Measurements from ENCODE around the gene NOXA1.

Gene NOXA1

GRCh38 chr9:137436761-137437600 lies 13.8 kb downstream of the NOXA1 start:
- Histone ChIP-seq H3K4me3 (ENCODE audit: low read depth, low read length) (no peak overlapping the region), H3K4me1 (ENCODE audit: control insufficient read depth, insufficient read depth, low read length, unreplicated experiment) (peaks cover 7% of the 10 kb centered on the region), H3K27me3 (ENCODE audit: insufficient read depth, low read length) (no peaks in the 10 kb centered on the region), H3K27ac (ENCODE audit: low read depth, low read length) (no peak overlapping the region), H3K36me3 (ENCODE audit: insufficient read depth, low read length) (no peaks in the 10 kb centered on the region), H2AFZ (ENCODE audit: low read length, unreplicated experiment) (no peak overlapping the region), H3K79me2 (ENCODE audit: control insufficient read depth, insufficient read depth, low read length, unreplicated experiment) (no peaks in the 10 kb centered on the region)

GRCh38 chr9:137437691-137438590 lies 14.7 kb downstream of the NOXA1 start:
- H3K4me1 ChIP-seq (ENCODE audit: control insufficient read depth, insufficient read depth, low read length, unreplicated experiment): peaks cover 7% of the 10 kb centered on the region
- no peaks in the 10 kb centered on the region for H3K79me2 ChIP-seq (ENCODE audit: control insufficient read depth, insufficient read depth, low read length, unreplicated experiment)
- no peaks in the 10 kb centered on the region for H3K36me3 ChIP-seq (ENCODE audit: insufficient read depth, low read length)
- H3K27ac ChIP-seq (ENCODE audit: low read depth, low read length): no peak overlapping the region
- H3K27me3 ChIP-seq (ENCODE audit: insufficient read depth, low read length): no peaks in the 10 kb centered on the region
- no peak overlapping the region for H2AFZ ChIP-seq (ENCODE audit: low read length, unreplicated experiment)
- H3K4me3 ChIP-seq (ENCODE audit: low read depth, low read length): no peak overlapping the region

- no peak overlapping the region for H3K4me3 ChIP-seq (ENCODE audit: low read depth, low read length)
- H3K27ac ChIP-seq (ENCODE audit: low read depth, low read length): no peak overlapping the region
- H3K27me3 ChIP-seq (ENCODE audit: insufficient read depth, low read length): no peaks in the 10 kb centered on the region
- no peaks in the 10 kb centered on the region for H3K79me2 ChIP-seq (ENCODE audit: control insufficient read depth, insufficient read depth, low read length, unreplicated experiment)
- no peaks in the 10 kb centered on the region for H3K36me3 ChIP-seq (ENCODE audit: insufficient read depth, low read length)
- H3K4me1 ChIP-seq (ENCODE audit: control insufficient read depth, insufficient read depth, low read length, unreplicated experiment): peaks cover 7% of the 10 kb centered on the region
- H2AFZ ChIP-seq (ENCODE audit: low read length, unreplicated experiment): no peak overlapping the region
Observed at GRCh38 chr9:137438591-137439157, 15.5 kb downstream of the NOXA1 start.

- Histone ChIP-seq H3K4me1 (ENCODE audit: control insufficient read depth, insufficient read depth, low read length, unreplicated experiment) (peaks cover 7% of the 10 kb centered on the region), H3K4me3 (ENCODE audit: low read depth, low read length) (no peak overlapping the region), H3K36me3 (ENCODE audit: insufficient read depth, low read length) (no peaks in the 10 kb centered on the region), H3K79me2 (ENCODE audit: control insufficient read depth, insufficient read depth, low read length, unreplicated experiment) (no peaks in the 10 kb centered on the region), H2AFZ (ENCODE audit: low read length, unreplicated experiment) (no peak overlapping the region), H3K27me3 (ENCODE audit: insufficient read depth, low read length) (no peaks in the 10 kb centered on the region), H3K27ac (ENCODE audit: low read depth, low read length) (no peak overlapping the region)
Observed at GRCh38 chr9:137439158-137439714, 16.0 kb downstream of the NOXA1 start.

- no peak within 1 kb of the TSS for H3K27ac ChIP-seq (ENCODE audit: low read depth, low read length)
- no peaks in the 10 kb centered on the region for H3K27me3 ChIP-seq (ENCODE audit: insufficient read depth, low read length)
- no peaks in the 10 kb centered on the region for H3K36me3 ChIP-seq (ENCODE audit: insufficient read depth, low read length)
- H3K4me1 ChIP-seq (ENCODE audit: control insufficient read depth, insufficient read depth, low read length, unreplicated experiment): peaks cover 4% of the 10 kb centered on the region
- H2AFZ ChIP-seq (ENCODE audit: low read length, unreplicated experiment): no peak within 1 kb of the TSS
- H3K79me2 ChIP-seq (ENCODE audit: control insufficient read depth, insufficient read depth, low read length, unreplicated experiment): no peaks in the 10 kb centered on the region
- H3K4me3 ChIP-seq (ENCODE audit: low read depth, low read length): peak within 1 kb of the TSS; percentile 71
Observed at GRCh38 chr9:137441289-137441934, 18.2 kb downstream of the NOXA1 start, which contains the start of gene ENTPD8. Gene ENTPD8, minus strand, starts transcription at chr9:137441357. Its CDS starts 3,072 bp downstream, at chr9:137438285.

- Histone ChIP-seq H3K27me3 (ENCODE audit: insufficient read depth, low read length) (no peaks in the 10 kb centered on the region), H3K4me1 (ENCODE audit: control insufficient read depth, insufficient read depth, low read length, unreplicated experiment) (peaks cover 4% of the 10 kb centered on the region), H2AFZ (ENCODE audit: low read length, unreplicated experiment) (no peak overlapping the region), H3K79me2 (ENCODE audit: control insufficient read depth, insufficient read depth, low read length, unreplicated experiment) (no peaks in the 10 kb centered on the region), H3K36me3 (ENCODE audit: insufficient read depth, low read length) (no peaks in the 10 kb centered on the region), H3K4me3 (ENCODE audit: low read depth, low read length) (no peak overlapping the region), H3K27ac (ENCODE audit: low read depth, low read length) (no peak overlapping the region)
Observed at GRCh38 chr9:137441935-137442321, 18.7 kb downstream of the NOXA1 start.

GRCh38 chr9:137444106-137444790 lies 21.1 kb downstream of the NOXA1 start:
- H3K4me3 ChIP-seq (ENCODE audit: low read depth, low read length): no peak overlapping the region
- no peak overlapping the region for H3K27ac ChIP-seq (ENCODE audit: low read depth, low read length)
- no peaks in the 10 kb centered on the region for H3K27me3 ChIP-seq (ENCODE audit: insufficient read depth, low read length)
- no peak overlapping the region for H2AFZ ChIP-seq (ENCODE audit: low read length, unreplicated experiment)
- no peaks in the 10 kb centered on the region for H3K79me2 ChIP-seq (ENCODE audit: control insufficient read depth, insufficient read depth, low read length, unreplicated experiment)
- H3K4me1 ChIP-seq (ENCODE audit: control insufficient read depth, insufficient read depth, low read length, unreplicated experiment): peaks cover 4% of the 10 kb centered on the region
- no peaks in the 10 kb centered on the region for H3K36me3 ChIP-seq (ENCODE audit: insufficient read depth, low read length)

GRCh38 chr9:137445275-137445807 lies 22.1 kb downstream of the NOXA1 start:
- no peak overlapping the region for H3K4me3 ChIP-seq (ENCODE audit: low read depth, low read length)
- no peak overlapping the region for H2AFZ ChIP-seq (ENCODE audit: low read length, unreplicated experiment)
- no peaks in the 10 kb centered on the region; the same call in 1 of the 2 replicates for H3K36me3 ChIP-seq (ENCODE audit: insufficient read depth, low read length)
- peaks cover 4% of the 10 kb centered on the region for H3K4me1 ChIP-seq (ENCODE audit: control insufficient read depth, insufficient read depth, low read length, unreplicated experiment)
- no peaks in the 10 kb centered on the region for H3K79me2 ChIP-seq (ENCODE audit: control insufficient read depth, insufficient read depth, low read length, unreplicated experiment)
- H3K27ac ChIP-seq (ENCODE audit: low read depth, low read length): no peak overlapping the region
- no peaks in the 10 kb centered on the region for H3K27me3 ChIP-seq (ENCODE audit: insufficient read depth, low read length)

GRCh38 chr9:137445930-137446431 lies 22.8 kb downstream of the NOXA1 start:
- no peaks in the 10 kb centered on the region for H3K79me2 ChIP-seq (ENCODE audit: control insufficient read depth, insufficient read depth, low read length, unreplicated experiment)
- H3K4me1 ChIP-seq (ENCODE audit: control insufficient read depth, insufficient read depth, low read length, unreplicated experiment): peaks cover 4% of the 10 kb centered on the region
- no peak overlapping the region for H2AFZ ChIP-seq (ENCODE audit: low read length, unreplicated experiment)
- no peaks in the 10 kb centered on the region for H3K27me3 ChIP-seq (ENCODE audit: insufficient read depth, low read length)
- H3K36me3 ChIP-seq (ENCODE audit: insufficient read depth, low read length): no peaks in the 10 kb centered on the region; the same call in 1 of the 2 replicates
- H3K4me3 ChIP-seq (ENCODE audit: low read depth, low read length): no peak overlapping the region
- no peak overlapping the region for H3K27ac ChIP-seq (ENCODE audit: low read depth, low read length)

Data from ACC112 (cell line).